SK-N-MC (cell line): Measurements from ENCODE around the gene ME1.

Source experiments
- EZH2 ChIP-seq: fragments of 200-600 bp; sonication (generic); IDR thresholded peaks from one replicate; pipeline ENCODE4 v1.6.1; 2017; ENCODE audit warnings: antibody characterized with exemption
- FOXP2 ChIP-seq: optimal IDR thresholded peaks from 2 replicates; pipeline ENCODE3; 2011; ENCODE audit warnings: mild to moderate bottlenecking, moderate library complexity; ENCODE audit not compliant: insufficient read depth; ENCODE audit errors: extremely low read length, control extremely low read depth
- POLR2AphosphoS5 ChIP-seq: IDR thresholded peaks from 2 replicates; pipeline ENCODE4 v1.6.1; 2012; ENCODE audit warnings: mild to moderate bottlenecking, low read depth, low read length, borderline replicate concordance

GRCh38 chr6:83260577-83260976 is 170.3 kb downstream of the ME1 start:
- TF ChIP-seq FOXP2: no peak
- no peak for TF ChIP-seq POLR2AphosphoS5
- no peak for TF ChIP-seq EZH2
